ENCODE measurements around the gene STARD4. TPM values are rescaled to one million over a fixed set of nuclear protein-coding genes. Genes with fewer than 3 reads are reported as not detected.
A peak's percentile ranks its signal among the peaks of the same experiment; 100 is the strongest.

Gene STARD4
- total and polyA plus RNA-seq, 2 of the 13 experiments (the other 11 are each of a cell fraction or from before 2014, with no cell fraction given) = 27.4 to 66.9 TPM

DNA sequence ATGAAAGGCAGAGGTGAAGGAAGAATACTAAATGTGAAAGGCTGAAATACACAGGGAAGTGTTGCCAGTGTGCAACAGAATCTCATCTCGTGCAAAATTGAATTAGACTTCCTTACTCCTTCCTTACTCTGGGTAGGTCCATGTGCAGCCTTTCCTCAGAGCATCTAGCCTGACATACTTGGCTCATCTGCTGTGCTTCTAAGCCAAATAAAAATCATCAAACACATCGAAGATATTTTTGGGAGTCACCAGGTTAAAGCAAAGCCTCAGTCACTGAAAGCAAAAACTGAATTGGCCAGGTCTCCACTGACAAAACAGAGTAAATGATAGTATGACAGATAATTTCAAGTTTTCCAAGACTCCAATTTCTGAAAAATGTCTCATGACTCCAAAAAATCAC is 19.3 kb downstream of the STARD4 start:
- Histone ChIP-seq H3K9me3 (ENCODE audit: low read length) (no peaks in the 10 kb centered on the region), H3K36me3 (replicated peaks in 1 of 2; ENCODE audit: control insufficient read depth in 1 of 2, insufficient read depth in 2 of 2, low read length in 2 of 2) (peaks cover 0 to 4% of the 10 kb centered on the region in 2 experiments; a peak in 3 of 5 replicates), H3K27me3 (ENCODE audit: control insufficient read depth in 1 of 2, insufficient read depth in 2 of 2, low read length in 2 of 2) (no peaks in the 10 kb centered on the region), H3K79me2 (ENCODE audit: insufficient read depth, low read length) (no peaks in the 10 kb centered on the region), H4K20me1 (ENCODE audit: insufficient read depth, low read length) (no peaks in the 10 kb centered on the region), H3K4me1 (ENCODE audit: insufficient read depth, low read length) (peaks cover 9% of the 10 kb centered on the region; the same call in 1 of the 2 replicates), H3K4me3 (replicated peaks in 1 of 3; ENCODE audit: insufficient read depth in 1 of 3, low read depth in 2 of 3, low read length in 3 of 3) (no peak overlapping the region), H2AFZ (ENCODE audit: low read length) (no peak overlapping the region), H3K4me2 (ENCODE audit: low read depth, low read length) (no peak overlapping the region), H3K27ac (ENCODE audit: extremely low read length, insufficient read depth, low read length) (no peak overlapping the region), H3K9ac (ENCODE audit: insufficient read depth, low read depth, low read length) (no peak overlapping the region)
- CTCF ChIA-PET (ENCODE audit: low intra/inter-chr PET ratio, low total read pairs) = no interaction called here
- TF ChIP-seq GLI4 (CRISPR knock-in tag; IDR thresholded peaks at IDR 0.05; ENCODE audit: borderline replicate concordance) (no peak), TOPORS (CRISPR knock-in tag; IDR thresholded peaks at IDR 0.05) (no peak), EEA1 (CRISPR knock-in tag; IDR thresholded peaks at IDR 0.05; ENCODE audit: borderline replicate concordance) (no peak), HOXA9 (CRISPR knock-in tag; IDR thresholded peaks at IDR 0.05; ENCODE audit: borderline replicate concordance) (no peak), ZBTB7A (CRISPR knock-in tag; IDR thresholded peaks at IDR 0.05) (no peak), IRX3 (CRISPR knock-in tag; IDR thresholded peaks at IDR 0.05; ENCODE audit: borderline replicate concordance, low read depth) (no peak), MIER3 (CRISPR knock-in tag; IDR thresholded peaks at IDR 0.05; ENCODE audit: borderline replicate concordance) (no peak), ZNF20 (CRISPR knock-in tag; IDR thresholded peaks at IDR 0.05) (no peak), ZZZ3 (CRISPR knock-in tag; IDR thresholded peaks at IDR 0.05; ENCODE audit: borderline replicate concordance) (no peak), PITX1 (CRISPR knock-in tag; IDR thresholded peaks at IDR 0.05) (no peak), ZMYM4 (CRISPR knock-in tag; IDR thresholded peaks at IDR 0.05) (no peak), SATB2 (CRISPR knock-in tag; IDR thresholded peaks at IDR 0.05) (no peak)
- TF ChIP-seq, protein P1, sequence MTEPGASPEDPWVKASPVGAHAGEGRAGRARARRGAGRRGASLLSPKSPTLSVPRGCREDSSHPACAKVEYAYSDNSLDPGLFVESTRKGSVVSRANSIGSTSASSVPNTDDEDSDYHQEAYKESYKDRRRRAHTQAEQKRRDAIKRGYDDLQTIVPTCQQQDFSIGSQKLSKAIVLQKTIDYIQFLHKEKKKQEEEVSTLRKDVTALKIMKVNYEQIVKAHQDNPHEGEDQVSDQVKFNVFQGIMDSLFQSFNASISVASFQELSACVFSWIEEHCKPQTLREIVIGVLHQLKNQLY (CRISPR knock-in tag; IDR thresholded peaks at IDR 0.05) = no peak
- TF ChIP-seq, protein P2, sequence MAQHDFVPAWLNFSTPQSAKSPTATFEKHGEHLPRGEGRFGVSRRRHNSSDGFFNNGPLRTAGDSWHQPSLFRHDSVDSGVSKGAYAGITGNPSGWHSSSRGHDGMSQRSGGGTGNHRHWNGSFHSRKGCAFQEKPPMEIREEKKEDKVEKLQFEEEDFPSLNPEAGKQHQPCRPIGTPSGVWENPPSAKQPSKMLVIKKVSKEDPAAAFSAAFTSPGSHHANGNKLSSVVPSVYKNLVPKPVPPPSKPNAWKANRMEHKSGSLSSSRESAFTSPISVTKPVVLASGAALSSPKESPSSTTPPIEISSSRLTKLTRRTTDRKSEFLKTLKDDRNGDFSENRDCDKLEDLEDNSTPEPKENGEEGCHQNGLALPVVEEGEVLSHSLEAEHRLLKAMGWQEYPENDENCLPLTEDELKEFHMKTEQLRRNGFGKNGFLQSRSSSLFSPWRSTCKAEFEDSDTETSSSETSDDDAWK (CRISPR knock-in tag; IDR thresholded peaks at IDR 0.05) = no peak
- in situ Hi-C loops (cut with HindIII; ENCODE audit: extremely low pct_ligation_motif_present, low pct_unique_long_range_greater_than_20kb) = loop anchor here (25.0 kb wide), 1 partner anchor 331 kb away; no protein-coding TSS in a partner anchor
- WGBS (ENCODE audit: low lambda C conversion rate) = 84% methylated on average over 2 of the region's 2 CpGs
- POLR2A ChIA-PET = no interaction called here
- FAIRE-seq (no peak), DNase-seq (ENCODE audit: low spot score) (no peak), ATAC-seq (peak; percentile 43; the same call in 2 of the 3 replicates)
- BruUV-seq (replicated peaks) = TSS peak; percentile 6
- intact Hi-C loops (cut with micrococcal nuclease; ENCODE audit: unreplicated experiment) = no loop called here
